NCI-H1436 (cell line): ENCODE data around the gene GCAT.
"Not testable (repeated sequence)": the region's sequence is repeated elsewhere in the genome, so short reads cannot be mapped to it uniquely, and the experiment has no call there.

Experiments used
- DNase-seq: peaks from one replicate; lab custom pipeline; 2025; lab: John Stamatoyannopoulos, UW

GCAT gene

GRCh38 chr22:37782340-37783168 lies 25.2 kb upstream of the GCAT start:
- no peak for DNase-seq

DNA sequence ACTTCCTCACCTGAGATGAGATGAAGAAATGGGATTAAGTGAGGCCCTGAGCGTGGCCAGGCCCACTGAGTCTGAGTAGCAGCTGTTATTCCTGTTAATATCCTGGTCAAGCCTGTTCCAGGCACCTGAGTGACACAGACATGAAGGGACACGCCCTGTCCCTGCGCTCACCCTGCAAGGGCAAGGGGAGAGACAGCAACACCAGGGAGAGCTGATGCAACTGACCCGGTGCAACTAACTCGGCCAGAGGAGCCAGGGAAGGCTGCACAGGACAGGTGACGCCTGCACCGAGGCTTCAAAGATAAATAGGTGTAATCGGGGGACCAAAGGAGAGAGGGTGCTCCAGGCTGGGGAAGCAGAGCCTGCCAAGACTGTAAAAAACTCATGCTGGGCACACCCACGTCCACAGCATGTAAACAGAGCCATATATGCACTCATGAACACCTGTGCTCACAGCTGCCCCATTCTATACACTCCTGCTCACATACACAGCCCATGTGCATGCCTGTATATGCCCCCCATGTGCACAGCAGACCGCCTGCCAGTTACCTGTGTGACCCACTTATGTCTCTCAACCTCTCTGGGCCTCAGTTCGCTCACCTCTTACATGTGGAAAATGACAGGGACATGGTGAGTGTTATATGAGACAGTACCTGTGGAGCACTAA lies 22.8 kb upstream of the GCAT start:
- no peak for DNase-seq

- DNase-seq = no peak
Measured at GRCh38 chr22:37790234-37790633, 17.5 kb upstream of the GCAT start.

GRCh38 chr22:37792494-37792893 lies 15.2 kb upstream of the GCAT start:
- DNase-seq = no peak

GRCh38 chr22:37794376-37794775 lies 13.4 kb upstream of the GCAT start:
- no peak for DNase-seq

DNA sequence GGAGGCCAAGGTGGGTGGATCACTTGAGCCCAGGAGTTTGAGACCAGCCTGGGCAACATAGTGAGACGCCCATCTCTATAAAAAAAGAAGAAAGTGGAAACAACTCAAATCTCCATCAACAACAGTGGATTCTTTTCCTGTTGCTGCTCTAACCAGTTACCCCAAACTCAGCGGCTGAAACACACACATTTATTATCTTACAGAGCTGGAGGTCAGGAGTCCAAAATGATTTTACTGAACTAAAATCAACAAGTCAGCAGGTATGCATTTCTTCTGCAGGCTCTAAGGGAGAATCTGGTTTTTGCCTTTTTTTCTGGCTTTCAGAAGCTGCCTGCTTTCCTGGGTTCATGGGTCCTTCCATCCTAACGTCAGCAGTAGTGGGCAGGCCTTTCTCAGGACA lies 11.7 kb upstream of the GCAT start:
- DNase-seq = no peak

- DNase-seq = not testable (repeated sequence)
Measured at GRCh38 chr22:37797259-37797658, 10.5 kb upstream of the GCAT start.

DNA sequence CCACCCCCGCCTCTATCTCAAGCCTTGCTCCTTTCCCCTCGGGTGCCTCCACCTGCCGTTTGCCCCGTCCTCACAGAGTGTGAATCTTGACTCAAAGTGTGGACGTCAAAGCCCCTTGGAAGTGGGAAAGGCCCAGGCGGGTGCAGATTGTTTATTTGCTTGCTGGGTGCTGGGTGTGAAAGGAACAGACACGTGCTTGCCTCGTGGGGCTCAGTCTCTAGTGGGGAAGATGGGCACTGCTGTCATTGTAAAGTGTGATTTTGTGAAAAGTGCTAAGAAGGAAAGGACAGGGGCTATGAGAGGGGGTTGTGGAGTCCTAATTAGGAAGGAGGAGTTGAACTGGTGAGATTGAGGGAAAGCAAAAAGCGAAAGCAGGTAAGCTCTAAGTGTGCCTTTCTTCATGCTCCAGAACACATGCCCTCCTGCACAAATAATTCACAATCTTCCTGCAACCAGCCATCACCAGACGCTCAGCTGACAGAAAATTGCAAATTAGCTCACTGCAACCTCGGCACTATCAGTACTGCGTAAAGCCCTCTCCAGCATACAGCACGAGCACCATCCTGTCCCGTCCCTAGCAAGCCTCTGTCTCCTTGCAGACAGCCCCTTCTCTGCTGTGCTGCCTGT lies 9.7 kb upstream of the GCAT start:
- DNase-seq = no peak

GRCh38 chr22:37799979-37800378 lies 7.8 kb upstream of the GCAT start:
- DNase-seq = not testable (repeated sequence)

GRCh38 chr22:37801946-37802309 lies 5.8 kb upstream of the GCAT start:
- DNase-seq = no peak

DNA sequence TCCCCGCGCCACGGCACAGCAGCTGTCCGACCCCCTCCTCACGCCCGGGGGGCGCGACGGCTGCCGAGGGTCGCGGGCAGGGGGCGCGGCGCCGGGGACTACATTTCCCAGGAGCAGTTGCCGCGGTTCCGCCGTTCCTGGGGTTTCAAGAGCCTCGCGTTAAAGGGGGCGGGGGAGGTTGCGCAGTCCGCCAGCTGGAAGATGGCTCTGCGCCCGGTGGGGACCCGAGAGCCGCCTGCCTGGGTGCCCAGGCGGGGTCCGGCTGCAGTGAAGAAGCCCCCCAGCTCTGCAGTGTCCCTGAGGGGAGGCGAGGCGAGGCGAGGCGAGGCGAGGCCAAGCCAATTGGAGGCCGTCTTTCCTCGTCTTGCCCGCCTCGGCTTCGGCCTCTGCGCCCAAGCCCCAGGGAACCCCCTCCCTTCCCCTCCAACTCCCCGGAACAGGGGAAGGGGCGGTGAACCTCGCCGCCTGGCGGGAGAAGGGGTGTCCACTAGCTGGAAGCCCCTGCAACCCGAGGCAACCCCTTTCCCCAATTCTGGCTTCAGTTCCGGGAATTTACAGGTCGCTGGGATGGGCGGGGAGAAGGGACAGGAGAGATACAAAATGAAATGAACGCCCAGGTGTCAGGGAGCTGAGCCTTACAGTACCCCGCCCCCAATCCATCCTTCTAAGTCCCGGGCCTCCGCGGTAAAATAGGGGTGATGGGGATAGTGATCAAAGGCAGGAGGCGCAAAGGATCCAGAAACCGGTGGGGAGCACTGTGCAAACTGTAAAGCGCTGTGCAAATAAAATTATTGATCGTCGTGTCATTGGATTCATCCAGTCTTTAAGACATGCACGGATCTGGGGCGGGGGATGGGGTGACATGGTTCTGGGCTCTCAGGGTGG lies 5.2 kb upstream of the GCAT start:
- DNase-seq = peak; percentile 50

- no peak for DNase-seq
Measured at GRCh38 chr22:37803195-37803638, 4.5 kb upstream of the GCAT start.

DNA sequence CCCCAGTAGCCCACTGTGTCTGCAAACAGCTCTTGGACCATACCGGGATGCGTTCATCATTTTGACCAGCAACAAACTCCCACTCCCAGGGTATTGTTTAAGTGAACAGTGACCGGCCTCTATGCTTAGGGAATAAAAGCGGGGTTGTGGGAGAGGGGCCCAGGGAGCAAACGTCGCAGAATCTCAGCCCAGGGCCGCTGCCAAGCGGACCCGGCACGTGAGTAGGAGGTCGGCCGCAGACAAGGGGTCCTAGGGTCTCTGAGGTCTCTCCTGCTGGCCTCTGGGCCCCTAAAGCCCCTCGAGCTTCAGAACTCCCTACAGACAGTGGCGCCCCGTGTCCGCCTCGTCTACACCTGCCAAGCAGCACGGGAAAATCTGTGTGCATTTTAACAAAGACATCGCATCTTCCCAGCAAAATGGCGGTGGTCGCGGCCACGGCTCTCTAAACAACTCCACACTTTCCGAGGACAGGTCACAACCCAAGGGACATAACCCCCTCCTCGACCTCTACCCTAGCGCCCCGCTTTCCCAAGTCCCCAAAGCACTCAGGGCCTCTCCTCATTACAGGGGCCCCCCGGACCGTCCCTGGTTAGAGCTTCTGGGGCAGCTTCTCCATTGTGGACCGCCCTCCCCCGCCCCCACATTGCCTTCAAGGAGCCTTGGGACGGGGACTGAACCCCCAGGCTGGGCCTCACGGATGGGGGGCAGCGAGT lies 3.9 kb upstream of the GCAT start:
- DNase-seq = no peak

GRCh38 chr22:37804352-37804880 lies 3.3 kb upstream of the GCAT start:
- no peak for DNase-seq

DNA sequence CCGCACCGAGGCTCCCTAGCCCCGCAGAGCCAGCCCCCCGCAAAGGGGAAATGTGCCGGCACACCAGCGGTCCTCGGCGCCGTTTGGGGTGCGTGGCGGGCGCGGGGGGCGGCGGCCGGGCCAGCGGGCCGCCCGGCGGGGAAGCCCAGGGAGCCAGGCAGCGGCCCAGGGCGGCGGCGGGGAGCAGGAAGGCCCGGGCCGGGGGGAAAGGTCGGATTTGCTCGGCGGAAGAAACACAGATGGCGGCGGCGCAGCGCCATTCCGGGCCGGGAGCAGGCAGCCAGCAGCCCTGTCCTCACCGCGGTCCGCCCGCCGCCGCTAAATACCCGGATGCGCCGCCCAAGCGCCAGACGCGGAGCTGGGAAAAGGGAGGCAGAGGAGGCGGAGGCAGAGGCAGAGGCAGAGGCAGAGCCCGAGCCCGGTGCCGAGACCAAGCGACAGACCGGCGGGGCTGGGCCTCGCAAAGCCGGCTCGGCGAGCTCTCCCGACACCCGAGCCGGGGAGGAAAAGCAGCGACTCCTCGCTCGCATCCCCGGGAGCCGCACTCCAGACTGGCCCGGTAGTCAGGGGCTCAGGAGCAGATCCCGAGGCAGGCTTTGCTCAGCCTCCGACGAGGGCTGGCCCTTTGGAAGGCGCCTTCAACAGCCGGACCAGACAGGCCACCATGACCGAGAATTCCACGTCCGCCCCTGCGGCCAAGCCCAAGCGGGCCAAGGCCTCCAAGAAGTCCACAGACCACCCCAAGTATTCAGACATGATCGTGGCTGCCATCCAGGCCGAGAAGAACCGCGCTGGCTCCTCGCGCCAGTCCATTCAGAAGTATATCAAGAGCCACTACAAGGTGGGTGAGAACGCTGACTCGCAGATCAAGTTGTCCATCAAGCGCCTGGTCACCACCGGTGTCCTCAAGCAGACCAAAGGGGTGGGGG lies 2.6 kb upstream of the GCAT start:
- peak; percentile 78 for DNase-seq

DNA sequence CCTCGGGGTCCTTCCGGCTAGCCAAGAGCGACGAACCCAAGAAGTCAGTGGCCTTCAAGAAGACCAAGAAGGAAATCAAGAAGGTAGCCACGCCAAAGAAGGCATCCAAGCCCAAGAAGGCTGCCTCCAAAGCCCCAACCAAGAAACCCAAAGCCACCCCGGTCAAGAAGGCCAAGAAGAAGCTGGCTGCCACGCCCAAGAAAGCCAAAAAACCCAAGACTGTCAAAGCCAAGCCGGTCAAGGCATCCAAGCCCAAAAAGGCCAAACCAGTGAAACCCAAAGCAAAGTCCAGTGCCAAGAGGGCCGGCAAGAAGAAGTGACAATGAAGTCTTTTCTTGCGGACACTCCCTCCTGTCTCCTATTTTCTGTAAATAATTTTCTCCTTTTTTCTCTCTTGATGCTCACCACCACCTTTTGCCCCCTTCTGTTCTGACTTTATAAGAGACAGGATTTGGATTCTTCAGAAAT lies 1.9 kb upstream of the GCAT start:
- no peak for DNase-seq

GRCh38 chr22:37806409-37807333 lies 1.1 kb upstream of the GCAT start:
- DNase-seq = no peak

- no peak for DNase-seq
Measured at GRCh38 chr22:37808294-37808657, 542 bp downstream of the GCAT start.
